ENCODE measurements around the gene PKD1L1. TPM values are rescaled to one million over a fixed set of nuclear protein-coding genes. Genes with fewer than 3 reads are reported as not detected.
"Not testable (repeated sequence)": the region's sequence is repeated elsewhere in the genome, so short reads cannot be mapped to it uniquely, and the experiment has no call there.

Gene PKD1L1
- polyA plus RNA-seq, 4 donors: 0.42 to 1.2 TPM; not detected in 2

DNA sequence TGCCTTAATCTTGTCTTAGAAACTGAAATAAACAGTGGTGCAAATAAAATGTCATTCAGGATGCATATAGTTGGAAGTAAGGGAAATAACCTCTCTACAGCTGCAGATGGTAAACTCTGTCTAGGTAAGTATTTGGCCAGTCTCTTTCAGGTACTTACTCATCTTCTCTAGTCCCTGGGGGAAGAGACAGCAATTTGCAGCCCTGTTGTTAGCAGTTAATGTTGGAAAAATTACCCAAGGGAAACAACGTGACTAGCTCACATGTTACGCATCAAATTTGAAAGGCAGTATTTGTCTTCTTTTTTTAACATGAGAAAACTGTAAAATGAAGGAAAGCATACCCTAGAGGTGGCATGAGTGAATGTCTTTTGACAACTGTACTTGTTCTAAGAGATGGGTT, 34.3 kb upstream of the PKD1L1 start:
- DNase-seq (no peak), FAIRE-seq (no peak)
- no peak overlapping the region for H3K4me3 ChIP-seq (ENCODE audit: low read depth in 1 of 3, low read length in 3 of 3)
- H3K36me3 ChIP-seq (ENCODE audit: control insufficient read depth in 3 of 3, insufficient read depth in 2 of 3, low read depth in 1 of 3, low read length in 3 of 3): peaks cover 0 to 1% (median 0%) of the 10 kb centered on the region in 3 donors
- H3K9me3 ChIP-seq (ENCODE audit: control insufficient read depth in 2 of 2, insufficient read depth in 1 of 2, low read depth in 1 of 2, low read length in 1 of 2): no peaks in the 10 kb centered on the region
- H3K27me3 ChIP-seq (ENCODE audit: control insufficient read depth in 3 of 3, insufficient read depth in 3 of 3, low read length in 3 of 3): no peaks in the 10 kb centered on the region
- H3K27ac ChIP-seq (ENCODE audit: low read depth in 1 of 3, low read length in 2 of 3): no peak overlapping the region
- WGBS, 3 donors: 55 to 66% (median 60%) methylated on average over 2 of the region's 2 CpGs
- peaks cover 0 to 8% (median 6%) of the 10 kb centered on the region in 3 donors for H3K4me1 ChIP-seq (ENCODE audit: control insufficient read depth in 3 of 3, insufficient read depth in 2 of 3, low read depth in 1 of 3, low read length in 2 of 3)

DNA sequence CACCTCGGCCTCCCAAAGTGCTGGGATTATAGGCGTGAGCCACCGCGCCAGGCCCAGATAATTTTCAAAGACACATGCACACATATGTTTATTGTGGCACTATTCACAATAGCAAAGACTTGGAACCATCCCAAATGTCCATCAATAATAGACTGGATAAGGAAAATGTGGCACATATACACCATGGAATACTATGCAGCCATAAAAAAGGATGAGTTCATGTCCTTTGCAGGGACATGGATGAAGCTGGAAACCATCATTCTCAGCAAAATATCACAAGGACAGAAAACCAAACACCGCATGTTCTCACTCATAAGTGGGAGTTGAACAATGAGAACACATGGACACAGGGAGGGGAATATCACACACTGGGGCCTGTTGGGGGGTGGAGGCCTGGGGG, 32.4 kb upstream of the PKD1L1 start:
- not testable (repeated sequence) for H3K4me3 ChIP-seq (ENCODE audit: low read depth in 1 of 3, low read length in 3 of 3); H3K9me3 ChIP-seq (ENCODE audit: control insufficient read depth in 2 of 2, insufficient read depth in 1 of 2, low read depth in 1 of 2, low read length in 1 of 2); H3K4me1 ChIP-seq (ENCODE audit: control insufficient read depth in 3 of 3, insufficient read depth in 2 of 3, low read depth in 1 of 3, low read length in 2 of 3); DNase-seq; H3K27me3 ChIP-seq (ENCODE audit: control insufficient read depth in 3 of 3, insufficient read depth in 3 of 3, low read length in 3 of 3); H3K27ac ChIP-seq (ENCODE audit: low read depth in 1 of 3, low read length in 2 of 3); FAIRE-seq
- WGBS, 3 donors: 89 to 96% (median 90%) methylated on average over 4 of the region's 5 CpGs
- peaks cover 2 to 11% (median 5%) of the 10 kb centered on the region in 3 donors for H3K36me3 ChIP-seq (ENCODE audit: control insufficient read depth in 3 of 3, insufficient read depth in 2 of 3, low read depth in 1 of 3, low read length in 3 of 3)

DNA sequence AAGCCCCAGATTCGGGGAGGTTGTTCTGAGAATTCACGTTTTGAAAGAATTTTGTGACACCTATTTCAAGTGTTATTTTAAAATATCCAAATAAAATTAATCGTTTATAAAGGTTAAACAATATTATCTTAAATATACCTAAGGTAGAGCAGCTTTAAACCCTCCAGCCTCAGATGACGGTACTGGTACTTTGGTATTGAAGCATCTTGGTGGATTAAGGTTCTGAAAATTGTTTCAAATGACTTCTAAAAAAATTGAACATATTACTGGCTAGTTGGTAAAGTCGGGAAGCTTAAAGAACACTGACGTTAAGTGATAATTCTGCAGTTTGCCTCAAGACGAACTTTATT, 31.5 kb upstream of the PKD1L1 start:
- FAIRE-seq (no peak), DNase-seq (no peak)
- Histone ChIP-seq H3K9me3 (ENCODE audit: control insufficient read depth in 2 of 2, insufficient read depth in 1 of 2, low read depth in 1 of 2, low read length in 1 of 2) (no peaks in the 10 kb centered on the region), H3K27ac (ENCODE audit: low read depth in 1 of 3, low read length in 2 of 3) (peak overlapping the region; percentile 69 to 96 (median 84)), H3K27me3 (ENCODE audit: control insufficient read depth in 3 of 3, insufficient read depth in 3 of 3, low read length in 3 of 3) (no peaks in the 10 kb centered on the region), H3K36me3 (ENCODE audit: control insufficient read depth in 3 of 3, insufficient read depth in 2 of 3, low read depth in 1 of 3, low read length in 3 of 3) (peaks cover 3 to 18% (median 5%) of the 10 kb centered on the region in 3 donors), H3K4me3 (ENCODE audit: low read depth in 1 of 3, low read length in 3 of 3) (peak overlapping the region in 2 of 3 donors; percentile 63 to 80), H3K4me1 (ENCODE audit: control insufficient read depth in 3 of 3, insufficient read depth in 2 of 3, low read depth in 1 of 3, low read length in 2 of 3) (peaks cover 0 to 8% (median 6%) of the 10 kb centered on the region in 3 donors)
- 13 to 27% (median 24%) methylated on average over 7 of the region's 7 CpGs for WGBS, 3 donors

DNA sequence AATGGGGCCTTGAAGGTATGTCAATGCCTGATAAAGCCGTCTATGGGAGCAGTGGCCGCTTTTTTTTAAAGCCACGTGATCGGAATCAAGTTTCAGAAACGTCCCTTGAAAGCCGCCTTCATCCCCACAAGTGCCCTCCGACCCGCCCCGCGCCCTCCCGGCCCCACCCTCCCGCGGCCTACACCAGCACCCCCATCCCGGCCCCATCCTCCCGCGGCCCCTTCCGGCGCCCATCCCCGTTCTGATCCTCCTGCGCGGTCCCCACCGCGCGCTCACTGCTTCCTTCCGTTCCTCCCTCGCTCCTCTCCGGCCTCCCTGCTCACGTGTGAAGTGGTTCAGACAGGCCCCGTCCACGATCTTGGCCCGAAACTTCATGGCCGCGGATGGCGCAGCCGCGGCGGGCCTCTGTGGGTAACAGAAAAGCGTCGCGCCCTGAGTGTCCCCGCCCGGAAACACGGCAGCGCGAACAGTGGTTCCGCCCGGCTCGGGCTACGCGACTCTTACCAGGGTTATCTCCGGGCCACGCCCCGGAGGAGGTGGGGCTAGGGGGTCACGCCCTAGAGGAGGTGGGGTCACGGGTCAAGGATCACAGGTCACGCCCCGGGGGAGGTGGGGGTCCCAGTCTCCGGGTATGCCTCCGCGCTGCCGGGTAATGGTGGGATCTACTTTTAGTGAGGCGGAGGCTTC, 31.0 kb upstream of the PKD1L1 start, which contains the start of gene HUS1:
Gene HUS1, minus strand, starts transcription at position 471 of the 687 bp plus-strand sequence. Its CDS starts 96 bp downstream, at position 375.
- H3K4me3 ChIP-seq (ENCODE audit: low read depth in 1 of 3, low read length in 3 of 3): peak within 1 kb of the TSS; percentile 63 to 80 (median 73)
- FAIRE-seq (no peak), DNase-seq (peak; percentile 89 to 95)
- peaks cover 0 to 8% (median 6%) of the 10 kb centered on the region in 3 donors for H3K4me1 ChIP-seq (ENCODE audit: control insufficient read depth in 3 of 3, insufficient read depth in 2 of 3, low read depth in 1 of 3, low read length in 2 of 3)
- H3K27ac ChIP-seq (ENCODE audit: low read depth in 1 of 3, low read length in 2 of 3): peak within 1 kb of the TSS; percentile 69 to 96 (median 84)
- H3K27me3 ChIP-seq (ENCODE audit: control insufficient read depth in 3 of 3, insufficient read depth in 3 of 3, low read length in 3 of 3): no peaks in the 10 kb centered on the region
- H3K9me3 ChIP-seq (ENCODE audit: control insufficient read depth in 2 of 2, insufficient read depth in 1 of 2, low read depth in 1 of 2, low read length in 1 of 2): no peaks in the 10 kb centered on the region
- peaks cover 8 to 23% (median 9%) of the 10 kb centered on the region in 3 donors for H3K36me3 ChIP-seq (ENCODE audit: control insufficient read depth in 3 of 3, insufficient read depth in 2 of 3, low read depth in 1 of 3, low read length in 3 of 3)
- WGBS, 3 donors: 0 to 1% (median 1%) methylated on average over 60 to 62 of the region's 62 CpGs

DNA sequence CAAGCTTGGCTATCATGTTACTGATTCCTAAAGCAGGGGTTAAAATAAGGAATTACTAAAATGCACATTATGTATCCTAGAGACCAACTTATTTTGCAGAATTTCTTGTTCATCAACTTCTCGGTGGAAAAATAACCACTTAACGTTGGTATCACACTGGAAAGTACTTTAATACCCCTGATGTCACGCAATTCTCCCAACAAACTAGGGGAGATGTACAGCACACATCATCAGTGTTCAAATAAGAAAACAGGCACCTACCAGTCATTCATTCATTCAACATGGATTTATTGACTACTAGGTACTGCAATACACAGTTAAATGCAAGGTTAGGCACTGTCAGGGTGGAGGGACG, 30.5 kb upstream of the PKD1L1 start:
- peak overlapping the region in 2 of 3 donors; percentile 84 to 96 for H3K27ac ChIP-seq (ENCODE audit: low read depth in 1 of 3, low read length in 2 of 3)
- peak overlapping the region; percentile 63 to 80 (median 73) for H3K4me3 ChIP-seq (ENCODE audit: low read depth in 1 of 3, low read length in 3 of 3)
- no peak for FAIRE-seq
- no peaks in the 10 kb centered on the region for H3K27me3 ChIP-seq (ENCODE audit: control insufficient read depth in 3 of 3, insufficient read depth in 3 of 3, low read length in 3 of 3)
- H3K9me3 ChIP-seq (ENCODE audit: control insufficient read depth in 2 of 2, insufficient read depth in 1 of 2, low read depth in 1 of 2, low read length in 1 of 2): no peaks in the 10 kb centered on the region
- peaks cover 0 to 8% (median 6%) of the 10 kb centered on the region in 3 donors for H3K4me1 ChIP-seq (ENCODE audit: control insufficient read depth in 3 of 3, insufficient read depth in 2 of 3, low read depth in 1 of 3, low read length in 2 of 3)
- peaks cover 9 to 27% (median 10%) of the 10 kb centered on the region in 3 donors for H3K36me3 ChIP-seq (ENCODE audit: control insufficient read depth in 3 of 3, insufficient read depth in 2 of 3, low read depth in 1 of 3, low read length in 3 of 3)
- DNase-seq: no peak
- 2 to 9% (median 5%) methylated on average over 4 of the region's 4 CpGs for WGBS, 3 donors

- 56 to 76% (median 60%) methylated on average over 1 of the region's 1 CpG for WGBS, 3 donors
- H3K27ac ChIP-seq (ENCODE audit: low read depth in 1 of 3, low read length in 2 of 3): no peak overlapping the region
- no peaks in the 10 kb centered on the region for H3K27me3 ChIP-seq (ENCODE audit: control insufficient read depth in 3 of 3, insufficient read depth in 3 of 3, low read length in 3 of 3)
- DNase-seq (no peak), FAIRE-seq (no peak)
- peaks cover 10 to 44% (median 17%) of the 10 kb centered on the region in 3 donors for H3K36me3 ChIP-seq (ENCODE audit: control insufficient read depth in 3 of 3, insufficient read depth in 2 of 3, low read depth in 1 of 3, low read length in 3 of 3)
- H3K4me1 ChIP-seq (ENCODE audit: control insufficient read depth in 3 of 3, insufficient read depth in 2 of 3, low read depth in 1 of 3, low read length in 2 of 3): peaks cover 2 to 14% (median 11%) of the 10 kb centered on the region in 3 donors
- H3K9me3 ChIP-seq (ENCODE audit: control insufficient read depth in 2 of 2, insufficient read depth in 1 of 2, low read depth in 1 of 2, low read length in 1 of 2): no peaks in the 10 kb centered on the region
- H3K4me3 ChIP-seq (ENCODE audit: low read depth in 1 of 3, low read length in 3 of 3): no peak overlapping the region
These were observed 25.5 kb upstream of the PKD1L1 start for GRCh38 chr7:47973739-47974138.

GRCh38 chr7:47970761-47971160, 22.5 kb upstream of the PKD1L1 start:
- H3K4me1 ChIP-seq (ENCODE audit: control insufficient read depth in 3 of 3, insufficient read depth in 2 of 3, low read depth in 1 of 3, low read length in 2 of 3): peaks cover 2 to 7% (median 2%) of the 10 kb centered on the region in 3 donors
- H3K4me3 ChIP-seq (ENCODE audit: low read depth in 1 of 3, low read length in 3 of 3): no peak overlapping the region
- peak overlapping the region in 2 of 3 donors; percentile 41 to 63 for H3K27ac ChIP-seq (ENCODE audit: low read depth in 1 of 3, low read length in 2 of 3)
- DNase-seq (peak; percentile 42 to 57), FAIRE-seq (no peak)
- H3K27me3 ChIP-seq (ENCODE audit: control insufficient read depth in 3 of 3, insufficient read depth in 3 of 3, low read length in 3 of 3): no peaks in the 10 kb centered on the region
- H3K36me3 ChIP-seq (ENCODE audit: control insufficient read depth in 3 of 3, insufficient read depth in 2 of 3, low read depth in 1 of 3, low read length in 3 of 3): peaks cover 20 to 54% (median 20%) of the 10 kb centered on the region in 3 donors
- no peaks in the 10 kb centered on the region for H3K9me3 ChIP-seq (ENCODE audit: control insufficient read depth in 2 of 2, insufficient read depth in 1 of 2, low read depth in 1 of 2, low read length in 1 of 2)
- WGBS, 3 donors: 17 to 32% (median 26%) methylated on average over 1 of the region's 1 CpG

GRCh38 chr7:47968847-47969774, 20.8 kb upstream of the PKD1L1 start:
- DNase-seq (peak; percentile 51 to 70), FAIRE-seq (no peak)
- H3K4me1 ChIP-seq (ENCODE audit: control insufficient read depth in 3 of 3, insufficient read depth in 2 of 3, low read depth in 1 of 3, low read length in 2 of 3): peaks cover 2 to 7% (median 2%) of the 10 kb centered on the region in 3 donors
- H3K27ac ChIP-seq (ENCODE audit: low read depth in 1 of 3, low read length in 2 of 3): no peak overlapping the region
- H3K4me3 ChIP-seq (ENCODE audit: low read depth in 1 of 3, low read length in 3 of 3): no peak overlapping the region
- no peaks in the 10 kb centered on the region for H3K9me3 ChIP-seq (ENCODE audit: control insufficient read depth in 2 of 2, insufficient read depth in 1 of 2, low read depth in 1 of 2, low read length in 1 of 2)
- H3K36me3 ChIP-seq (ENCODE audit: control insufficient read depth in 3 of 3, insufficient read depth in 2 of 3, low read depth in 1 of 3, low read length in 3 of 3): peaks cover 20 to 54% (median 23%) of the 10 kb centered on the region in 3 donors
- no peaks in the 10 kb centered on the region for H3K27me3 ChIP-seq (ENCODE audit: control insufficient read depth in 3 of 3, insufficient read depth in 3 of 3, low read length in 3 of 3)
- WGBS, 3 donors: 54 to 62% (median 57%) methylated on average over 5 of the region's 5 CpGs

Data from small intestine (tissue), 7 donors.